ENCODE results near the gene TRAFD1.

Gene TRAFD1

DNA sequence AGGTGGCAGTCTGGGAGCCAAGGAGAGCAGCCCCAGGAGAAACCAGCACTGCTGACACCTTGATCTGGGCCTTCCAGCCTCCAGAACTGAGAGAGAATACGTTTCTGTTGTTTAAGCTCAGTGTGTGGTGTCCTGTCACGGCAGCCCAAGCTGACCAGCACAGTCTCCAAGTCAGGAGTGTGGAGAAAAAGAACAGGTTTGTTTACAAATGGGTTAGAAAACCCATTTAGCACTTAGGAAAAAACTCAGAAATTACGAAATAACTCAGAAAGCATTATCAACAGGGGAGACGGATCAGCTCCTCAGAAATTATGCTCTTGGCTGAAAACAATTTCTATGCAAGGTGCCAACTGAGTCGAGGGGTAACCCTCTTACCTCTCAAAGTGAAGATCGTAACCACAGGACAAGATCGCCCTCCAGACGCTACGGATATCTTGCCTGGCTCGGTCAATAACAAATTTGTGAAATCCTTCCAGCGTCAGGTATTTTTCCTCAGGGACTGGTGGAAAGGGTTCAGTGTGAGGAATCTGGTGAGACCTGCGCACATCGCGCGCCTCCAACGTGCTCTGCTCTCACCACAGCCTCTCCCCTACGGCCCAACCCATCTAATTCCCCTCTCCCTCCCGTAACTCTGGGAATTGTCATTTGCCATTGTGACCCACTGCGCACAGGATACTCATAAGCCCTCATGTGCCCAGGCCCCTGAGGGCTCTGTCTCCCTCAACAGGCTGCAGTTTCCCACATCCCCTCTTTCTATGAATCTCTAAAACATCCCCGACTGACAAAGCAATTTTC, 50.2 kb downstream of the TRAFD1 start:
- no peak for TF ChIP-seq CTCF (IDR thresholded peaks at IDR 0.05; ENCODE audit: extremely low read depth, missing control alignments)

GRCh38 chr12:112176321-112177010, 51.1 kb downstream of the TRAFD1 start:
- no peak for DNase-seq (ENCODE audit: low spot score)
- TF ChIP-seq CTCF (IDR thresholded peaks at IDR 0.05; ENCODE audit: extremely low read depth, missing control alignments), result no peak

More for the DNA sequence above, 50.2 kb downstream of the TRAFD1 start:
- no peak for DNase-seq (ENCODE audit: low spot score)

DNA sequence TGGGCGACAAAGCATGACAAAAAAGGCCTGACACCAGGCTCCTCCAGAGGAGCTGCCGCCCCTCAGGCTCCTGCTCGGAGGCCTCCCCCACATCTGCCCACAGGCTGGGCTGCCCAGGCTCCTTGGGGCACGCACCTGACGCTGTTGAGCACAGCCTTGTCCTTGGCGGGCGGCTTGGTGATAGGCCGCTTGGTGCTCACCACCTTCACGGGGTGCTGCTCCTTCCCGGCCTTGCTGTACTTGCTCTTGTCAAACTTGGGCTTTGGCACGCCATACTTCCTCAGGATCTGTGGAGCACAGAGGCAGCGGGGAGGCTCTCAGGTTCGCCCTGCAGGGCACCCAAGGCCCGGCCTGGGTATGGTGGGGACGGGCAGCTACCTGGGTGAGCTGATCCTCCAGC, 53.4 kb downstream of the TRAFD1 start:
- no peak for DNase-seq (ENCODE audit: low spot score)
- TF ChIP-seq CTCF (IDR thresholded peaks at IDR 0.05; ENCODE audit: extremely low read depth, missing control alignments), result no peak

- DNase-seq (ENCODE audit: low spot score), result no peak
- no peak for TF ChIP-seq CTCF (IDR thresholded peaks at IDR 0.05; ENCODE audit: extremely low read depth, missing control alignments)
These were observed 54.0 kb downstream of the TRAFD1 start for GRCh38 chr12:112179341-112179740.

DNA sequence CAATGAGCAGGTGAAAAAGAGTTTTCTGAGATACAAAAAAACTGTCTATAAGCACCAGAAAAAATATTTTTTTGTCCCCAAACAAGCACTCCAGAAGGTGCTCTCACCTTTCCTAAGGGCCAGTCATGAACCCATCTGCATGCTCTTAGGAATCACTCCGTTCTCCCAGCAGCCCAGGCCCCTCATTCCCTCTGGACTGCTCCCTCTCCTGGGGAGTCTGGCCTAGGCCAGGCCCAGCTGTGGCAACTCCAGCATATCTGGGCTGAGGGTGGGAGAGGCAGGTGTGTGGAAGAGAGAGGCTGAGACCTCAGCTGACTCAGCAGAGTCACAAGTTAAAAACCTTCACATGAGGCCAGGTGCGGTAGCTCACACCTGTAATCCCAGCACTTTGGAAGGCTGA, 54.6 kb downstream of the TRAFD1 start:
- TF ChIP-seq CTCF (IDR thresholded peaks at IDR 0.05; ENCODE audit: extremely low read depth, missing control alignments), result no peak
- no peak for DNase-seq (ENCODE audit: low spot score)

GRCh38 chr12:112180422-112180821, 55.1 kb downstream of the TRAFD1 start:
- no peak for DNase-seq (ENCODE audit: low spot score)
- TF ChIP-seq CTCF (IDR thresholded peaks at IDR 0.05; ENCODE audit: extremely low read depth, missing control alignments), result no peak

DNA sequence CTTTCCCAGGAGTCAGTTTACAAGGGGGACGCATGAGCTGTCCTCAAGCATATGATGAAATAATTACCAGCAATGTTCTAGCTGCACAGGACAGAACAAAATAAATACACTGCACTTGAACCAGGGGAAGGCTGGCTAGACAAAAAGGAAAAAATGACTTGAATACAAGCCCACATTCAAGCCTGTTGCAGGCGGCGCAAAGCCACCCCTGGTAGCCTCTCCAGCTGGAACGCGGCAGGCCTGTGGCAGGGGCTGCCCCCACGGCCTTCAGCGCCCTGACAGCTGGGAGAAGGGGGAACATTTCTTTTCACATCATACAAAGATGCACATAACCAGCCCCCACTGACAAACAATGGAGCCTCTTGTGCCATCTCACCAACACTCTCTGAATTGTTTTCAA, 57.1 kb downstream of the TRAFD1 start:
- no peak for DNase-seq (ENCODE audit: low spot score)
- TF ChIP-seq CTCF (IDR thresholded peaks at IDR 0.05; ENCODE audit: extremely low read depth, missing control alignments), result no peak

Measured in GM20000 (cell line).